SK-N-SH (cell line): ENCODE results near the gene CHRNB1.

Experiments used
- POLR2AphosphoS5 ChIP-seq: IDR thresholded peaks from 2 replicates; pipeline ENCODE4 v1.6.1; 2012; ENCODE audit warnings: low read depth, low read length
- TF ChIP-seq, protein P1 (sequence below): fragments of 200-600 bp; sonication (generic); IDR thresholded peaks from 2 replicates; pipeline ENCODE4 v1.6.1; 2017; ENCODE audit warnings: antibody characterized with exemption, mild to moderate bottlenecking, moderate library complexity

GRCh38 chr17:7448461-7448860, 3.6 kb downstream of the CHRNB1 start:
- TF ChIP-seq, protein P1, sequence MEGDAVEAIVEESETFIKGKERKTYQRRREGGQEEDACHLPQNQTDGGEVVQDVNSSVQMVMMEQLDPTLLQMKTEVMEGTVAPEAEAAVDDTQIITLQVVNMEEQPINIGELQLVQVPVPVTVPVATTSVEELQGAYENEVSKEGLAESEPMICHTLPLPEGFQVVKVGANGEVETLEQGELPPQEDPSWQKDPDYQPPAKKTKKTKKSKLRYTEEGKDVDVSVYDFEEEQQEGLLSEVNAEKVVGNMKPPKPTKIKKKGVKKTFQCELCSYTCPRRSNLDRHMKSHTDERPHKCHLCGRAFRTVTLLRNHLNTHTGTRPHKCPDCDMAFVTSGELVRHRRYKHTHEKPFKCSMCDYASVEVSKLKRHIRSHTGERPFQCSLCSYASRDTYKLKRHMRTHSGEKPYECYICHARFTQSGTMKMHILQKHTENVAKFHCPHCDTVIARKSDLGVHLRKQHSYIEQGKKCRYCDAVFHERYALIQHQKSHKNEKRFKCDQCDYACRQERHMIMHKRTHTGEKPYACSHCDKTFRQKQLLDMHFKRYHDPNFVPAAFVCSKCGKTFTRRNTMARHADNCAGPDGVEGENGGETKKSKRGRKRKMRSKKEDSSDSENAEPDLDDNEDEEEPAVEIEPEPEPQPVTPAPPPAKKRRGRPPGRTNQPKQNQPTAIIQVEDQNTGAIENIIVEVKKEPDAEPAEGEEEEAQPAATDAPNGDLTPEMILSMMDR: no peak
- no peak for TF ChIP-seq POLR2AphosphoS5
